HepG2 (cell line): ENCODE data around the gene SUSD2. TPM values are rescaled to one million over a fixed set of nuclear protein-coding genes. Genes with fewer than 3 reads are reported as not detected.
"Not testable (repeated sequence)": the region's sequence is repeated elsewhere in the genome, so short reads cannot be mapped to it uniquely, and the experiment has no call there.

Source experiments
- ATAC-seq: fragments of 200-7000 bp; cut with Tn5 transposase; 3 replicates; pipeline ENCODE4 v1.9.1; 2020; ENCODE audit warnings: mild to moderate bottlenecking, moderate library complexity
- BruUV-seq: library from RNA; stranded (reverse); fragments of 400-500 nt; replicated peaks from 2 replicates; lab custom pipeline; 2021; lab: Mats Ljungman, UMichigan
- CTCF ChIA-PET: fragments of 300-600 bp; formaldehyde crosslinking; extraction: SDS; loops from one replicate; lab custom pipeline; 2021; ENCODE audit warnings: low total read pairs, inconsistent platforms, low intra/inter-chr PET ratio; lab: Yijun Ruan, JAX
- POLR2A ChIA-PET: fragments of 350-600 bp; sonication (Branson Sonifier 250); formaldehyde crosslinking; loops from one replicate; lab custom pipeline; 2020; ENCODE audit warnings: antibody characterized with exemption, inconsistent platforms; lab: Yijun Ruan, JAX
- DNase-seq: peaks from one replicate; pipeline ENCODE4 v3.0.0-alpha.2; 2015; ENCODE audit warnings: low spot score
- FAIRE-seq: peaks from 3 replicates; lab custom pipeline; 2011; peaks lifted over from hg19 to GRCh38; lab: Jason Lieb, UNC
- H2AFZ ChIP-seq: one replicate; pipeline ENCODE4 v1.6.1; 2011; ENCODE audit warnings: low read length, inconsistent platforms
- H3K27ac ChIP-seq: fragments of 300-600 bp; 3 replicates; pipeline ENCODE4 v1.8.0; 2011; ENCODE audit warnings: mixed run types, mild to moderate bottlenecking, mixed read lengths, low read length, inconsistent platforms; ENCODE audit not compliant: insufficient read depth; ENCODE audit errors: extremely low read length
- H3K27me3 ChIP-seq, 2 experiments: fragments of 200-600 bp in 1 of 2; 2 replicates in 1 of 2; 3 replicates in 1 of 2; pipeline versions ENCODE4 v1.6.0 to v1.8.0; 2011; ENCODE audit warnings: low read length in 2 of 2, mild to moderate bottlenecking in 2 of 2, moderate library complexity in 2 of 2, inconsistent platforms in 1 of 2; ENCODE audit not compliant: insufficient read depth in 2 of 2, control insufficient read depth in 1 of 2
- H3K36me3 ChIP-seq, 2 experiments: fragments of 200-600 bp in 1 of 2; replicated peaks in 1 of 2; 2 replicates in 1 of 2; 3 replicates in 1 of 2; pipeline versions ENCODE4 v1.5.1 to v1.8.0; 2011; ENCODE audit warnings: low read length in 2 of 2, inconsistent platforms in 1 of 2; ENCODE audit not compliant: insufficient read depth in 2 of 2, control insufficient read depth in 1 of 2
- H3K4me1 ChIP-seq: 2 replicates; pipeline ENCODE4 v1.5.1; 2012; ENCODE audit warnings: low read length, inconsistent platforms; ENCODE audit not compliant: insufficient read depth
- H3K4me2 ChIP-seq: 2 replicates; pipeline ENCODE4 v1.6.0; 2011; ENCODE audit warnings: low read depth, low read length, inconsistent platforms
- H3K4me3 ChIP-seq, 3 experiments: fragments of 200-600 bp in 1 of 3; sonication (generic), shearing (Covaris generic) in 1 of 3; replicated peaks in 1 of 3; 2 replicates each; pipeline ENCODE4 v1.5.1; 2011 to 2016; ENCODE audit warnings: low read length in 3 of 3, inconsistent platforms in 2 of 3, low read depth in 2 of 3, mild to moderate bottlenecking in 2 of 3, control low read depth in 1 of 3, mixed read lengths in 1 of 3; ENCODE audit not compliant: insufficient read depth in 1 of 3
- H3K79me2 ChIP-seq: one replicate; pipeline ENCODE4 v1.6.1; 2011; ENCODE audit warnings: low read length, inconsistent platforms; ENCODE audit not compliant: insufficient read depth
- H3K9ac ChIP-seq: 2 replicates; pipeline ENCODE4 v1.6.0; 2011; ENCODE audit warnings: mild to moderate bottlenecking, low read depth, low read length, inconsistent platforms; ENCODE audit not compliant: insufficient read depth
- H3K9me3 ChIP-seq: 2 replicates; pipeline ENCODE4 v1.5.1; 2012; ENCODE audit warnings: mild to moderate bottlenecking, low read length
- H4K20me1 ChIP-seq: 2 replicates; pipeline ENCODE4 v1.6.0; 2011; ENCODE audit warnings: inconsistent platforms, mild to moderate bottlenecking, low read length, moderate library complexity; ENCODE audit not compliant: insufficient read depth
- SMC3 ChIP-seq: IDR thresholded peaks from 2 replicates; pipeline ENCODE4 v1.6.1; 2011; ENCODE audit warnings: low read length, improper control_type of control experiment
- XRCC5 ChIP-seq: fragments of 200-400 bp; formaldehyde crosslinking; optimal IDR thresholded peaks from 2 replicates; pipeline ENCODE3; 2017; ENCODE audit warnings: mild to moderate bottlenecking, low read length
- ZC3H4 ChIP-seq: sonication (generic); formaldehyde crosslinking; IDR thresholded peaks from 2 replicates; pipeline ENCODE4 v1.4.0; 2020; ENCODE audit warnings: missing genetic modification reagents, borderline replicate concordance
- ZMYM3 ChIP-seq: sonication (generic); formaldehyde crosslinking; IDR thresholded peaks from 2 replicates; pipeline ENCODE4 v1.5.1; 2020; ENCODE audit warnings: mild to moderate bottlenecking, missing genetic modification reagents
- ZNF556 ChIP-seq: sonication (generic); formaldehyde crosslinking; IDR thresholded peaks from 2 replicates; pipeline ENCODE4 v1.4.0; 2020; ENCODE audit warnings: mild to moderate bottlenecking, missing genetic modification reagents, borderline replicate concordance
- ZNF768 ChIP-seq: sonication (generic); formaldehyde crosslinking; IDR thresholded peaks from 2 replicates; pipeline ENCODE4 v1.4.0; 2020; ENCODE audit warnings: missing genetic modification reagents
- WGBS: methylation state at CpG from one replicate; pipeline ENCODE4 v1.1.6; 2017; ENCODE audit warnings: low lambda C conversion rate; 5-methylcytosine and 5-hydroxymethylcytosine counted together
- in situ Hi-C: cut with HindIII; loops from 2 replicates; pipeline ENCODE4 v1.10.0; 2017; ENCODE audit warnings: low pct_unique_long_range_greater_than_20kb; ENCODE audit not compliant: extremely low pct_ligation_motif_present
- intact Hi-C: fragments of 100-400 bp; cut with micrococcal nuclease; formaldehyde crosslinking; loops from one replicate; pipeline ENCODE4 v1.10.0; 2022; ENCODE audit not compliant: unreplicated experiment
- polyA plus RNA-seq, 8 experiments: library from polyadenylated mRNA; depleted of rRNA in 3 of 8; stranded (reverse) in 7 of 8; unstranded in 1 of 8; fragments of >200 nt; fragmentation: Illumina TruSeq in 4 of 8; extraction: Trizol in 4 of 8; gene quantifications; 2 replicates each; pipeline versions ENCODE4 v1.2.1 to v1.2.3, GENCODE V29; 2011 to 2016; ENCODE audit warnings: low read depth in 4 of 8, missing spikeins in 1 of 8, mixed read lengths in 1 of 8; ENCODE audit not compliant: insufficient read depth in 1 of 8
- total RNA-seq, 5 experiments: library from RNA; depleted of rRNA; stranded (reverse); fragments of >200 nt; fragmentation: Illumina TruSeq; extraction: Trizol; gene quantifications; 2 replicates each; pipeline ENCODE4 v1.2.3, GENCODE V29; 2016; ENCODE audit warnings: low read depth in 1 of 5
- TF ChIP-seq, protein P1 (sequence below): sonication (generic); formaldehyde crosslinking; IDR thresholded peaks from 2 replicates; pipeline ENCODE4 v1.5.0; 2020; ENCODE audit warnings: mild to moderate bottlenecking, low read depth, missing genetic modification reagents, borderline replicate concordance
- TF ChIP-seq, protein P2 (sequence below): sonication (generic); formaldehyde crosslinking; IDR thresholded peaks from 2 replicates; pipeline ENCODE4 v1.4.0; 2020; ENCODE audit warnings: mild to moderate bottlenecking, missing genetic modification reagents

The SUSD2 gene
- total and polyA plus RNA-seq, 2 of the 13 experiments (the other 11 are each of a cell fraction or from before 2014, with no cell fraction given) = 2.1 to 11.0 TPM

GRCh38 chr22:24182900-24183246, 1.6 kb downstream of the SUSD2 start:
- H3K27me3 ChIP-seq, H3K27ac ChIP-seq, H3K9me3 ChIP-seq, DNase-seq, H3K79me2 ChIP-seq, H4K20me1 ChIP-seq, in situ Hi-C loops, POLR2A ChIA-PET, H3K9ac ChIP-seq, CTCF ChIA-PET, H3K4me3 ChIP-seq, BruUV-seq, FAIRE-seq, intact Hi-C loops, H2AFZ ChIP-seq, H3K36me3 ChIP-seq: not testable (repeated sequence)
- Histone ChIP-seq H3K4me1 (peaks cover 23% of the 10 kb centered on the region), H3K4me2 (0 out of 2 replicates have a peak overlapping the region, but pooled peaks have one; percentile 98)
- 87% methylated on average over 8 of the region's 11 CpGs for WGBS
- peak; percentile 5 for ATAC-seq
- 0 out of 2 replicates have a peak, but pooled peaks have one; percentile 1 for TF ChIP-seq ZNF768 (CRISPR knock-in tag)
- TF ChIP-seq SMC3 = peak; percentile 0; the same call in 1 of the 2 replicates

DNA sequence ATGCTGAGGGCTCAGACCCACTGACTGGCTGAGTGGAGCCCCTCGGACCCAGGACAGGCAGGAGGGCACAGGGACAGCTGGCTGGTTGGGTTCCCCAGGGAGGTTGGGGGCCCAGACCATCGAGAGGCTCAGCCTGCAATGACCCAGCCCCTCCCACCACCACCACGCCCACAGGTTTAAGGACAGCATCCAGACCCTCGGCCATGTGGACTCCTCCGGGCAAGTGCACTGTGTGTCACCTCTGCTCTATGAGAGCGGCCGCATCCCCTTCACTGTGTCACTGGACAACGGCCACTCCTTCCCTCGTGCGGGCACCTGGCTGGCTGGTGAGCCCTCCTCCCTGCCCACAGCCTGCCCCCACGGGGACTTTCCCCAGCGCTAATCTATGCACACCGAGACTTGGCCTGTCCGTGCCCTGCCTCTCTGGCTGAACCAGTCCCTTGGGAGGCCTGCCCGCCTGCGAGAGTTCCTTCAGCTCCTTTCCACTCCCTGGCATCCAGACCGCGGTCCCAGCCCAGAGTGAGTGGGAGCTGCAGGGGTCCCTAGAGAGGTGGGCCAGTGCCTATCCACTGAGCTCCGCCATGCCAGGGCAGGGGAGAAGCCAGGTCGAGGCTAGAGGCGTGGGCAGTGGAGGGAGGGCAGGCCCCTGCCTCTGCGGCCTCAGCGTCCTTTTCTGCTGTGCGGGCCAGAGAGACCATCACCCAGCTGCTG, 2.2 kb downstream of the SUSD2 start:
- H3K4me2 ChIP-seq = no peak overlapping the region
- H3K9ac ChIP-seq = no peak overlapping the region
- ATAC-seq (no peak), FAIRE-seq (no peak), DNase-seq (no peak)
- no peak overlapping the region for H3K27ac ChIP-seq
- ChIA-PET POLR2A (no interaction called here), CTCF (no interaction called here)
- peaks cover 23% of the 10 kb centered on the region for H3K4me1 ChIP-seq
- in situ Hi-C loops = no loop called here
- TF ChIP-seq, protein P1, sequence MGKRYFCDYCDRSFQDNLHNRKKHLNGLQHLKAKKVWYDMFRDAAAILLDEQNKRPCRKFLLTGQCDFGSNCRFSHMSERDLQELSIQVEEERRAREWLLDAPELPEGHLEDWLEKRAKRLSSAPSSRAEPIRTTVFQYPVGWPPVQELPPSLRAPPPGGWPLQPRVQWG = no peak
- TF ChIP-seq XRCC5 (no peak), ZNF556 (no peak), ZC3H4 (CRISPR knock-in tag) (no peak), ZMYM3 (CRISPR knock-in tag) (no peak)
- TF ChIP-seq, protein P2, sequence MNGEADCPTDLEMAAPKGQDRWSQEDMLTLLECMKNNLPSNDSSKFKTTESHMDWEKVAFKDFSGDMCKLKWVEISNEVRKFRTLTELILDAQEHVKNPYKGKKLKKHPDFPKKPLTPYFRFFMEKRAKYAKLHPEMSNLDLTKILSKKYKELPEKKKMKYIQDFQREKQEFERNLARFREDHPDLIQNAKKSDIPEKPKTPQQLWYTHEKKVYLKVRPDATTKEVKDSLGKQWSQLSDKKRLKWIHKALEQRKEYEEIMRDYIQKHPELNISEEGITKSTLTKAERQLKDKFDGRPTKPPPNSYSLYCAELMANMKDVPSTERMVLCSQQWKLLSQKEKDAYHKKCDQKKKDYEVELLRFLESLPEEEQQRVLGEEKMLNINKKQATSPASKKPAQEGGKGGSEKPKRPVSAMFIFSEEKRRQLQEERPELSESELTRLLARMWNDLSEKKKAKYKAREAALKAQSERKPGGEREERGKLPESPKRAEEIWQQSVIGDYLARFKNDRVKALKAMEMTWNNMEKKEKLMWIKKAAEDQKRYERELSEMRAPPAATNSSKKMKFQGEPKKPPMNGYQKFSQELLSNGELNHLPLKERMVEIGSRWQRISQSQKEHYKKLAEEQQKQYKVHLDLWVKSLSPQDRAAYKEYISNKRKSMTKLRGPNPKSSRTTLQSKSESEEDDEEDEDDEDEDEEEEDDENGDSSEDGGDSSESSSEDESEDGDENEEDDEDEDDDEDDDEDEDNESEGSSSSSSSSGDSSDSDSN = no peak
- no peaks in the 10 kb centered on the region for H3K27me3 ChIP-seq
- 81% methylated on average over 14 of the region's 24 CpGs for whole genome bisulfite sequencing
- H3K9me3 ChIP-seq = no peaks in the 10 kb centered on the region
- H2AFZ ChIP-seq = no peak overlapping the region
- no peaks in the 10 kb centered on the region for H3K36me3 ChIP-seq
- no peaks in the 10 kb centered on the region for H4K20me1 ChIP-seq
- no TSS peak for BruUV-seq
- H3K4me3 ChIP-seq = no peak overlapping the region
- intact Hi-C loops = no loop called here
- no peaks in the 10 kb centered on the region for H3K79me2 ChIP-seq
